ENCODE measurements around the gene SLC6A18. TPM values are rescaled to one million over a fixed set of nuclear protein-coding genes. Genes with fewer than 3 reads are reported as not detected.

SLC6A18 gene
- total and polyA plus RNA-seq, 2 donors (not counting 1 experiment from before 2014, with no cell fraction given), result not detected

- DNase-seq (ENCODE audit: low read depth in 2 of 2), result no peak
- Histone ChIP-seq H3K4me3 (replicated peaks in 1 of 4; ENCODE audit: control extremely low read depth in 1 of 4, insufficient read depth in 1 of 4, low read depth in 3 of 4, low read length in 4 of 4) (no peak within 1 kb of the TSS), H4K20me1 (ENCODE audit: control insufficient read depth, extremely low read depth, insufficient read depth, low read length) (no peaks in the 10 kb centered on the region), H3K79me2 (ENCODE audit: control insufficient read depth, insufficient read depth, low read length) (no peaks in the 10 kb centered on the region), H3K27me3 (ENCODE audit: control insufficient read depth, insufficient read depth, low read length) (peaks cover 5% of the 10 kb centered on the region), H2AFZ (ENCODE audit: low read length) (no peak within 1 kb of the TSS), H3K4me2 (ENCODE audit: extremely low read depth, insufficient read depth, low read length) (no peak within 1 kb of the TSS), H3K36me3 (ENCODE audit: control insufficient read depth, insufficient read depth, low read length) (no peaks in the 10 kb centered on the region), H3K9ac (ENCODE audit: insufficient read depth, low read length) (no peak within 1 kb of the TSS), H3K9me3 (ENCODE audit: control insufficient read depth, insufficient read depth, low read depth, low read length) (no peaks in the 10 kb centered on the region), H3K4me1 (ENCODE audit: control insufficient read depth, extremely low read depth, insufficient read depth, low read length) (no peaks in the 10 kb centered on the region), H3K27ac (ENCODE audit: insufficient read depth, low read length) (no peak within 1 kb of the TSS)
- no peak for TF ChIP-seq CTCF (conservative IDR thresholded peaks at IDR 0.05 in 1 of 2, IDR thresholded peaks at IDR 0.05 in 1 of 2; ENCODE audit: low read depth in 1 of 2, low read length in 2 of 2)
- TF ChIP-seq EZH2 (IDR thresholded peaks at IDR 0.05; ENCODE audit: low read length, missing control alignments), result no peak
Measured at GRCh38 chr5:1294835-1295649, 69.9 kb downstream of the SLC6A18 start, which contains the start of gene TERT. Gene TERT (minus strand): TSS chr5:1295068. CDS start chr5:1294989, 79 bp downstream.

DNA sequence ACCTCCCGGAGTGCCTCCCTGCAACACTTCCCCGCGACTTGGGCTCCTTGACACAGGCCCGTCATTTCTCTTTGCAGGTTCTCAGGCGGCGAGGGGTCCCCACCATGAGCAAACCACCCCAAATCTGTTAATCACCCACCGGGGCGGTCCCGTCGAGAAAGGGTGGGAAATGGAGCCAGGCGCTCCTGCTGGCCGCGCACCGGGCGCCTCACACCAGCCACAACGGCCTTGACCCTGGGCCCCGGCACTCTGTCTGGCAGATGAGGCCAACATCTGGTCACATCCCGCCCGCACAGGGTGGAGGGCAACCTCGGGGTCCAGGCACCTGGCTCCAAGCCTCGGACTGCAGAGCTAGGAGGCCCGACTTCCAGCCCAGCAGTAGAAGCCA lies 70.5 kb downstream of the SLC6A18 start:
- no peak overlapping the region for H3K4me2 ChIP-seq (ENCODE audit: extremely low read depth, insufficient read depth, low read length)
- H4K20me1 ChIP-seq (ENCODE audit: control insufficient read depth, extremely low read depth, insufficient read depth, low read length), result no peaks in the 10 kb centered on the region
- no peaks in the 10 kb centered on the region for H3K9me3 ChIP-seq (ENCODE audit: control insufficient read depth, insufficient read depth, low read depth, low read length)
- H2AFZ ChIP-seq (ENCODE audit: low read length), result no peak overlapping the region
- H3K27ac ChIP-seq (ENCODE audit: insufficient read depth, low read length), result no peak overlapping the region
- DNase-seq (ENCODE audit: low read depth in 2 of 2), result no peak
- H3K4me3 ChIP-seq (replicated peaks in 1 of 4; ENCODE audit: control extremely low read depth in 1 of 4, insufficient read depth in 1 of 4, low read depth in 3 of 4, low read length in 4 of 4), result no peak overlapping the region
- peaks cover 5% of the 10 kb centered on the region for H3K27me3 ChIP-seq (ENCODE audit: control insufficient read depth, insufficient read depth, low read length)
- no peaks in the 10 kb centered on the region for H3K4me1 ChIP-seq (ENCODE audit: control insufficient read depth, extremely low read depth, insufficient read depth, low read length)
- no peak overlapping the region for H3K9ac ChIP-seq (ENCODE audit: insufficient read depth, low read length)
- no peaks in the 10 kb centered on the region for H3K36me3 ChIP-seq (ENCODE audit: control insufficient read depth, insufficient read depth, low read length)
- no peaks in the 10 kb centered on the region for H3K79me2 ChIP-seq (ENCODE audit: control insufficient read depth, insufficient read depth, low read length)
- no peak for TF ChIP-seq CTCF (conservative IDR thresholded peaks at IDR 0.05 in 1 of 2, IDR thresholded peaks at IDR 0.05 in 1 of 2; ENCODE audit: low read depth in 1 of 2, low read length in 2 of 2)
- TF ChIP-seq EZH2 (IDR thresholded peaks at IDR 0.05; ENCODE audit: low read length, missing control alignments), result peak; percentile 52

Other genes with a start within 250 kb of the SLC6A18 start
- under 0.01 and 0.26 TPM in 2 replicates for gene NKD2, start 216.6 kb upstream of the SLC6A18 start, total RNA-seq
- 0.29 TPM in 1 of 2 replicates, not detected in the other for gene NKD2, start 216.6 kb upstream of the SLC6A18 start, polyA plus RNA-seq
- 20.5 and 23.9 TPM in 2 replicates for gene SLC12A7, start 113.3 kb upstream of the SLC6A18 start, total RNA-seq
- gene SLC12A7, start 113.3 kb upstream of the SLC6A18 start, polyA plus RNA-seq, result 2.7 and 2.9 TPM in 2 replicates
- not detected in 2 replicates for gene SLC6A19, start 23.8 kb upstream of the SLC6A18 start, total RNA-seq
- not detected in 2 replicates for gene SLC6A19, start 23.8 kb upstream of the SLC6A18 start, polyA plus RNA-seq
- gene TERT, start 69.7 kb downstream of the SLC6A18 start, total RNA-seq, result not detected in 2 replicates
- gene TERT, start 69.7 kb downstream of the SLC6A18 start, polyA plus RNA-seq, result not detected in 2 replicates
- 189 and 215 TPM in 2 replicates for gene CLPTM1L, start 119.7 kb downstream of the SLC6A18 start, total RNA-seq
- 89.3 and 99.2 TPM in 2 replicates for gene CLPTM1L, start 119.7 kb downstream of the SLC6A18 start, polyA plus RNA-seq
- gene SLC6A3, start 220.1 kb downstream of the SLC6A18 start, total RNA-seq, result not detected in 2 replicates
- not detected in 2 replicates for gene SLC6A3, start 220.1 kb downstream of the SLC6A18 start, polyA plus RNA-seq

Measured in fibroblast of lung (primary cell).